Transverse colon (tissue), 4 donors: ENCODE data around the gene TMEM238L. TPM values are rescaled to one million over a fixed set of nuclear protein-coding genes. Genes with fewer than 3 reads are reported as not detected.

Source experiments
- DNase-seq: peaks from one replicate; pipeline ENCODE4 v3.0.0-alpha.2; 2019
- H3K27ac ChIP-seq, 4 donors: fragments of 200-600 bp; sonication (generic); 2 replicates each; pipeline ENCODE4 v1.5.1; 2016 to 2018; ENCODE audit warnings: inconsistent platforms in 4 of 4
- H3K27me3 ChIP-seq: fragments of 200-600 bp; sonication (generic); 2 replicates; pipeline ENCODE4 v1.5.1; 2017; ENCODE audit warnings: inconsistent platforms
- H3K36me3 ChIP-seq, 4 donors: fragments of 200-600 bp; sonication (generic); 2 replicates each; pipeline ENCODE4 v1.5.1; 2017 to 2019; ENCODE audit warnings: inconsistent platforms in 4 of 4
- H3K4me1 ChIP-seq, 4 donors: fragments of 200-600 bp; sonication (generic); 2 replicates each; pipeline ENCODE4 v1.5.1; 2017 to 2020; ENCODE audit warnings: inconsistent platforms in 4 of 4
- H3K4me3 ChIP-seq, 4 donors: fragments of 200-600 bp; sonication (generic); 1 replicate in 1 of 4; 2 replicates in 3 of 4; pipeline versions ENCODE4 v1.5.1 to v1.6.1; 2017 to 2019; ENCODE audit warnings: inconsistent platforms in 4 of 4
- H3K9me3 ChIP-seq, 2 donors: fragments of 200-600 bp; sonication (generic); 2 replicates each; pipeline ENCODE4 v1.5.1; 2017 to 2019; ENCODE audit warnings: inconsistent platforms in 2 of 2
- EP300 ChIP-seq: sonication (generic); formaldehyde crosslinking; IDR thresholded peaks from one replicate; pipeline ENCODE4 v1.6.1; 2017; ENCODE audit warnings: antibody characterized with exemption, low read depth
- POLR2A ChIP-seq: fragments of 450-650 bp; IDR thresholded peaks from one replicate; pipeline ENCODE4 v1.6.1; 2016; ENCODE audit warnings: antibody characterized with exemption, mild to moderate bottlenecking, moderate library complexity
- POLR2AphosphoS5 ChIP-seq, 3 donors: sonication (generic); formaldehyde crosslinking; IDR thresholded peaks; one replicate each; pipeline ENCODE4 v1.6.1; 2016; ENCODE audit warnings: antibody characterized with exemption in 3 of 3
- WGBS, 2 donors: methylation state at CpG; one replicate each; pipeline ENCODE4 v1.1.5; 2018; ENCODE audit warnings: low coverage in 1 of 2; 5-methylcytosine and 5-hydroxymethylcytosine counted together
- in situ Hi-C, 4 donors: fragments of 200-750 bp; cut with MboI; loops; one replicate each; pipeline versions ENCODE4 v1.15.0 to v1.15.1; 2017; ENCODE audit warnings: low sequenced_read_pairs in 3 of 4, low pct_ligation_motif_present in 1 of 4, low pct_unique_long_range_greater_than_20kb in 1 of 4
- intact Hi-C: fragments of 100-400 bp; cut with DNase I; formaldehyde crosslinking; loops from one replicate; pipeline ENCODE4 v1.15.1; 2023; ENCODE audit warnings: low total_unique reads
- total RNA-seq, 4 donors: library from RNA; depleted of rRNA; stranded (reverse); fragments of >200 nt; gene quantifications; one replicate each; pipeline ENCODE4 v1.1.0, GENCODE V29; 2016
- TF ChIP-seq, protein P1 (sequence below), 5 experiments: fragments of 200-600 bp in 3 of 5; fragments of 450-650 bp in 2 of 5; sonication (generic) in 3 of 5; IDR thresholded peaks; 1 replicate in 2 of 5; 2 replicates in 3 of 5; pipeline ENCODE4 v1.5.1; 2016 to 2017; ENCODE audit warnings: antibody characterized with exemption in 5 of 5, inconsistent platforms in 3 of 5, mild to moderate bottlenecking in 2 of 5, moderate library complexity in 1 of 5

TMEM238L gene
- total RNA-seq, 4 donors from 2014 or later: 34.4 to 66.5 (median 42.5) TPM

DNA sequence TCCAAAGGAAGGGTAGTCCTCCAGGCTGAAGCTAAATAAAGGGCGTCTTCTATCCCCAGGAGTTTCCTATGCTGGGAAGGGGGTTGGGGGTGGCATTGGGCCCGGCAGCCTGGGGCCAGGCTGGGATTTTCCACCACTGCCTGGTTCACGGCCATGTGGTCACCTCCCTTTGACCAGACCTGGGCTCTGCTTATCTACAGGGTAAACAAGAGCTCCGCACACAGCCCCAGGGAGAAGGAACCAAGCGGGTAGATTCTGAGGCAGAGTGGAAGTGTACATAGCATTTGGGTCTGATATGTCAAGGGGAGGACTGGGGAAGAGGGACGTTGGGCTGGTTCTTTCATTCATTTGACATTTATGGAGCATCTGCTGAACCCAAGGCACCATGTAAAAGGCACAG is 46.8 kb downstream of the TMEM238L start:
- Histone ChIP-seq H3K9me3 (no peaks in the 10 kb centered on the region), H3K27me3 (no peaks in the 10 kb centered on the region), H3K4me1 (peaks cover 0 to 7% (median 6%) of the 10 kb centered on the region in 4 donors), H3K4me3 (no peak overlapping the region), H3K36me3 (no peaks in the 10 kb centered on the region), H3K27ac (peak overlapping the region; percentile 42 to 56 (median 48))
- WGBS, 2 donors: 82% methylated on average over 6 of the region's 6 CpGs; no CpG with 5 or more reads in 1 of the 2 donors
- TF ChIP-seq, protein P1, sequence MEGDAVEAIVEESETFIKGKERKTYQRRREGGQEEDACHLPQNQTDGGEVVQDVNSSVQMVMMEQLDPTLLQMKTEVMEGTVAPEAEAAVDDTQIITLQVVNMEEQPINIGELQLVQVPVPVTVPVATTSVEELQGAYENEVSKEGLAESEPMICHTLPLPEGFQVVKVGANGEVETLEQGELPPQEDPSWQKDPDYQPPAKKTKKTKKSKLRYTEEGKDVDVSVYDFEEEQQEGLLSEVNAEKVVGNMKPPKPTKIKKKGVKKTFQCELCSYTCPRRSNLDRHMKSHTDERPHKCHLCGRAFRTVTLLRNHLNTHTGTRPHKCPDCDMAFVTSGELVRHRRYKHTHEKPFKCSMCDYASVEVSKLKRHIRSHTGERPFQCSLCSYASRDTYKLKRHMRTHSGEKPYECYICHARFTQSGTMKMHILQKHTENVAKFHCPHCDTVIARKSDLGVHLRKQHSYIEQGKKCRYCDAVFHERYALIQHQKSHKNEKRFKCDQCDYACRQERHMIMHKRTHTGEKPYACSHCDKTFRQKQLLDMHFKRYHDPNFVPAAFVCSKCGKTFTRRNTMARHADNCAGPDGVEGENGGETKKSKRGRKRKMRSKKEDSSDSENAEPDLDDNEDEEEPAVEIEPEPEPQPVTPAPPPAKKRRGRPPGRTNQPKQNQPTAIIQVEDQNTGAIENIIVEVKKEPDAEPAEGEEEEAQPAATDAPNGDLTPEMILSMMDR (IDR thresholded peaks at IDR 0.05): no peak
- no peak for TF ChIP-seq POLR2A
- no peak for TF ChIP-seq EP300
- TF ChIP-seq POLR2AphosphoS5 (IDR thresholded peaks at IDR 0.05): no peak
- DNase-seq: no peak
- intact Hi-C loops: no loop called here
- in situ Hi-C loops: loop anchor here in 1 of 4 donors (25.0 kb wide), 1 partner anchor 305 kb away; no protein-coding TSS in a partner anchor

DNA sequence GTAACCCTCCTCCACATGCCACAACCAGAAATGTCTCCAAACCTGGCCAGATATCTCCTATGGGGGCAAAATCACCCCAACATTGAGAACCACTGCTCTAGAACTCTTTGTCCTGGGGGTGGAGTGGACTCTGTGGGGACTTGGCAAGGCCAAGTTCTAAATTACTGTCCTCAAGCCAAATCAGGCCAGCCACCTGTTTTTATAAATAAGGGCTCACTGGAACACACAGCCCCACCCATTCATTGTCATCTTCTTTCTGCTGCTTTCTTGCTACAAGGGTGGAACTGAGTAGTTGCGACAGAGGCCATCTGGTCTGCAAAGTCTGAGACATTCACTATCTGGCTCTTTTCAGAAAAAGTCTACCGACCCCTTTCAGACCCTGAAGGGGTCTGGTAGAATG is 47.3 kb downstream of the TMEM238L start:
- Histone ChIP-seq H3K4me3 (no peak overlapping the region), H3K27ac (peak overlapping the region; percentile 46 to 56 (median 48)), H3K27me3 (no peaks in the 10 kb centered on the region), H3K9me3 (no peaks in the 10 kb centered on the region), H3K4me1 (peaks cover 0 to 7% (median 6%) of the 10 kb centered on the region in 4 donors), H3K36me3 (no peaks in the 10 kb centered on the region)
- intact Hi-C loops: no loop called here
- in situ Hi-C loops: loop anchor here in 1 of 4 donors (25.0 kb wide), 1 partner anchor 306 kb away; no protein-coding TSS in a partner anchor
- DNase-seq: no peak
- WGBS, 2 donors: 46% methylated on average over 2 of the region's 2 CpGs; no CpG with 5 or more reads in 1 of the 2 donors
- TF ChIP-seq EP300 (no peak), POLR2A (no peak), POLR2AphosphoS5 (IDR thresholded peaks at IDR 0.05) (no peak)
- TF ChIP-seq, protein P1 (IDR thresholded peaks at IDR 0.05): no peak

DNA sequence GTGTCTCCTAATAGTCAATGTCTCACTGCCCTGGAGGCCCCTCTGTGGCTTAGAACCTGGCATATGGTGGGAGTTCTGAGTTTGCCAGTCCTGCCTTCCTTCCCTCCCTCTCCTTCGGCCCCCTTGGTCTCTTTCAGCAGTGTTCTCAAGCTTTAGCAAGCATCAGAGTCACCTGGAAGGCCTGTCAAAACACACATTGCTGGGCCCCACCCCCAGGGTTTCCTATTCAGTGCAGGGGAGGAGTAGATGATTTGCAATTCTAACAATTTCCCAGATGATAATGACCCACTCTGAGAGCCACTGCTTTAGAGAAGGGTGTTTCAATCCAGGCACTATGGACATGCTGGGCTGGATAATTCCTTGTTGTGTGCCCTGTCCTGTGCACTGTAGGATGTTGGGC is 47.7 kb downstream of the TMEM238L start:
- no peak for DNase-seq
- Histone ChIP-seq H3K4me1 (peaks cover 0 to 7% (median 6%) of the 10 kb centered on the region in 4 donors), H3K4me3 (no peak overlapping the region), H3K36me3 (no peaks in the 10 kb centered on the region), H3K27ac (peak overlapping the region; percentile 32 to 50 (median 44)), H3K9me3 (no peaks in the 10 kb centered on the region), H3K27me3 (no peaks in the 10 kb centered on the region)
- intact Hi-C loops: no loop called here
- in situ Hi-C loops: loop anchor here in 1 of 4 donors (25.0 kb wide), 1 partner anchor 306 kb away; no protein-coding TSS in a partner anchor
- 74% methylated on average over 1 of the region's 1 CpG; no CpG with 5 or more reads in 1 of the 2 donors for WGBS, 2 donors
- TF ChIP-seq, protein P1 (IDR thresholded peaks at IDR 0.05): no peak
- TF ChIP-seq POLR2A (no peak), POLR2AphosphoS5 (IDR thresholded peaks at IDR 0.05) (no peak), EP300 (no peak)

DNA sequence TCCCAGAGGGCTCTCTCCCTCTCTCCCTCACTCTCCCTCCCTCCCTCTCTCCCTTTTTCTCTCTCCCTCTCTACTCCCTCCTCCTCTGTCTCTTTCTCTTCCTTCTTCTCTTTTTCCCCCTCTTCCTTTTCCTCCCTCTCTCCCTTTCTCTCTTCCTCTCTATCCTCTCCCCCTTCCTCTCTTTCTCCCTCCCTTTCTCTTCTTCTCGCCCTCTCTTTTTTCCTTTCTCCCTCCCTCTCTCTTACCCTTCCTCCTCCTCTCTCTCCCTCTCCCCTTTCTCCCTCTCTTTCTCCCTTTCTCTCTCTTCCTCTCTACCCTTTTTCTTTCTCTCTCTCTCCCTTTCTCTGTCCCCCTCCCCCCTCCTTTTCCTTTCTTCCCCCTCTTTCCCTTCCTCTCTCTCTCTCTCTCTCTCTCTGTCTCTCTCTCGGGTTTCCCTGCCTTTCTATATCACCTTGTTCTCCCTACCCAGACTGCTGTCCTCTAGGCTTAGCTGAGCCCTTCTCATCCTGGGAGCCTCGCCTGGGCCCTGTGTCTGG is 48.2 kb downstream of the TMEM238L start:
- 72 to 76% methylated on average over 3 of the region's 3 CpGs for WGBS, 2 donors
- peak overlapping the region; percentile 32 to 50 (median 44) for H3K27ac ChIP-seq
- H3K27me3 ChIP-seq: no peaks in the 10 kb centered on the region
- no peak for DNase-seq
- no peak overlapping the region for H3K4me3 ChIP-seq
- H3K36me3 ChIP-seq: no peaks in the 10 kb centered on the region
- intact Hi-C loops: no loop called here
- TF ChIP-seq, protein P1 (IDR thresholded peaks at IDR 0.05): no peak
- no peak for TF ChIP-seq POLR2A
- TF ChIP-seq POLR2AphosphoS5 (IDR thresholded peaks at IDR 0.05): no peak
- no peak for TF ChIP-seq EP300
- H3K4me1 ChIP-seq: peaks cover 0 to 7% (median 6%) of the 10 kb centered on the region in 4 donors
- in situ Hi-C loops: loop anchor here in 1 of 4 donors (25.0 kb wide), 1 partner anchor 307 kb away; no protein-coding TSS in a partner anchor
- no peaks in the 10 kb centered on the region for H3K9me3 ChIP-seq
